GM18873 (cell line): ENCODE measurements around the gene SYDE2.
A peak's percentile ranks its signal among the peaks of the same experiment; 100 is the strongest.
"Not testable (repeated sequence)": the region's sequence is repeated elsewhere in the genome, so short reads cannot be mapped to it uniquely, and the experiment has no call there.

Experiments
- ATAC-seq: cut with Tn5 transposase; IDR thresholded peaks from one replicate; pipeline ENCODE4 v1.9.1; 2021; ENCODE audit warnings: mild to moderate bottlenecking, moderate library complexity, moderate number of reproducible peaks; ENCODE audit not compliant: unreplicated experiment, low FRiP score

The SYDE2 gene

GRCh38 chr1:85172684-85173337, 28.0 kb downstream of the SYDE2 start:
- ATAC-seq = no peak

- no peak for ATAC-seq
Observed at GRCh38 chr1:85171721-85172120, 29.1 kb downstream of the SYDE2 start.

DNA sequence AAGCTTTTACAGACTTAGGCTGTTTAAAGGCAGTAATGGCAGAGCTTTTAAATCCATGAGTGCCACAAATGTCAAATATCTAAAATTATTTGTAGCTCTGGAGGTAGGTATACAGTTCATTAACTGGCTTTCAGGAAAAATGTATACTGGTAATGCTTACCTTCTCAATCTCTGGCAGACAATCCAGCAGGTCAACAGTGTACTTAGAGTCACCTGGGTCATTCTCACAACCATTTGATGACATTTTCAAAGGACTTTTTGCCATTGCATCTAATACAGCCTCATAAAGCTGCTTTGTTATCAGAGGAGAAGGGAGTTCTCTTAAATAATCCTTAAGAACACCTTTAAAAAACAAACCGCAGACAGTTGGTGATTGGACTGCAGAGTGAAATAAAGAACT, 31.9 kb downstream of the SYDE2 start:
- ATAC-seq = no peak

- no peak for ATAC-seq
Observed at GRCh38 chr1:85166351-85166750, 34.5 kb downstream of the SYDE2 start.

- no peak for ATAC-seq
Observed at GRCh38 chr1:85158910-85159309, 41.9 kb downstream of the SYDE2 start.

GRCh38 chr1:85157436-85157835, 43.4 kb downstream of the SYDE2 start:
- ATAC-seq = no peak

DNA sequence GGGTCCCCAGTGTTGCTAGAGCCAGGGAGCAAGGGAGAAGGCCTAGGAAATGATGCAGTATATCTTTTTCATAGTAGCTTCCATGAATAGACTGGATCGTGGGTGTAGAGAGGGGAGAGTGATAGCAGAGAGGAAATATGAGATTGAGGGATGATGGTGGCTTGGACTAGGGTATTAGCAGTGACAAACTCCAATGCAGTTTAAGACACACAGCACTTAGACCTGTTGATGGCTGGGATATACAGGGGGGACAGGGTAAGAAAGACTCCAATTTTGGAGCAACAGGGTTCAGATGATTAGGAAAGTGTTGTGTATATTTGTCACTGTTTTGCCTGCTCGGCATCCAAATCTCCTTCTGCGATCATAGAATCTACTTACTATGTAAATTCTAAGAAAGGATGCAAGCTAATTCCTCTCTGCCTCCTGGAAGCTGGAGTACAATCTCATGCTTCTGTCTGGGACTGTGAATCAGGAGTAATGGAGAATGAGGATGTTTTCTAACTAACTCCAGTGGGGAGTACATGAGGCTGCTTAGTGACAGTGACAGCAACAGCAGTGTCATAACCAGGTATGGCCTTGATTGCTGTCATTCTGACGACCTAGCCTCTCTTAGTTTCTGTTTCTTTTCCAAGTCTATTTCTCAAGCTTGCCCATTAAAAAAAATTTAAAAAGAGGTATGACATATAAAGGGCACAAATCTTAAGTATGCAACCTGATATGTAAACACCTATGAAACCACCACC, 47.5 kb downstream of the SYDE2 start:
- ATAC-seq = peak; percentile 57

DNA sequence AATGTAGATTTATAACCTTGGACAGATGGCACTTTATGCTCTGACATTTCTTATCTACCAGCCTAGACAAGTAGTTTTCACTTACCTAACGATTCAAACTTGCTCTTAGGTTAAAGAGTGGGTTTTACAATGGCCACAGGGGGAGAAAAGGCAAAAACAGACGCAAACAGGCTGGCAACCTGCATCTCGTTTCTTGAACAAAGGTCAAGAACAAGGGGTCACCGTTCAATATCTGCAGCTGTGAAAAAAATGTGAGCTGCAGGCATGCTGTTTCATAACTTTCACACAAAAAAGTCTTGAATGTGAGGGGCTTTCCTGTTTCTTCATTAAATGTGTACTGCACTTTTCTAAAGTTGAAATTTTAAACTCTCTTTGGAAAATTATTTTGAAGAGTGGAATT, 49.4 kb downstream of the SYDE2 start:
- ATAC-seq = no peak

DNA sequence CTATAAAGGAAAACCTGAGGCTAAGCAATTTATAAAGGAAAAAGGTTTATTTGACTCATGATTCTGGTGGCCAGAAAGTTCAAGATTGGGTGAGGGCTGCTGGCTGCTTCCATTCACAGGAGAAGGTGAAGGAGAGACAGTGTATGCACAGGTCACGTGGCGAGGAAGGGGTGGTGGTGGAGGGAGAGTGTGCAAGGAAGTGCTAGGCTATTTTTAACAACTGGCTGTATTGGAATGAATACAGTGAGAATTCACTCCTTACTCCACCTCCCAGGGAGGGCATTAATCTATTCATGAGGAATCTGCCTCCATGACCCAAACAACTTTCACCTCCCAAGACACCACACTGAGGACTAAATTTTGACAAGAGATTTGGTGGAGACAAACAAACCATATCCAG, 51.0 kb downstream of the SYDE2 start:
- no peak for ATAC-seq

- ATAC-seq = peak; percentile 83
Observed at GRCh38 chr1:85148524-85149250, 52.1 kb downstream of the SYDE2 start.

DNA sequence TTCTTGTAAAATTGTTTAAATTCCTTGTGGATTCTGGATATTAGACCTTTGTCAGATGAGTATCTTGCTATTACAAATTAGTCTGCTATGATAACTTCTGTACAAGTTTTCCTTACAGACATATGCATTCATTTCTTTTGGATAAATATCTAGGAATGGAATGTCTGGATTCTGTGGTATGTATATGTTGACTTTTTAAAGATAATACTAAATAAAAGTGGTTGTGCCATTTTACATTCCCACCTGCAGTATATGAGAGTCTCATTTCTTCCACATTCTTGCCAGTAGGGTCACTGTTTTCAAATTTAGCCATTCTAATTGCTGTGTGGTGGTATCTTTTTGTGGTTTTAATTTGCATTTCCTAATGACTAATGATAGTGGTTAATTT, 53.9 kb downstream of the SYDE2 start:
- ATAC-seq = no peak

DNA sequence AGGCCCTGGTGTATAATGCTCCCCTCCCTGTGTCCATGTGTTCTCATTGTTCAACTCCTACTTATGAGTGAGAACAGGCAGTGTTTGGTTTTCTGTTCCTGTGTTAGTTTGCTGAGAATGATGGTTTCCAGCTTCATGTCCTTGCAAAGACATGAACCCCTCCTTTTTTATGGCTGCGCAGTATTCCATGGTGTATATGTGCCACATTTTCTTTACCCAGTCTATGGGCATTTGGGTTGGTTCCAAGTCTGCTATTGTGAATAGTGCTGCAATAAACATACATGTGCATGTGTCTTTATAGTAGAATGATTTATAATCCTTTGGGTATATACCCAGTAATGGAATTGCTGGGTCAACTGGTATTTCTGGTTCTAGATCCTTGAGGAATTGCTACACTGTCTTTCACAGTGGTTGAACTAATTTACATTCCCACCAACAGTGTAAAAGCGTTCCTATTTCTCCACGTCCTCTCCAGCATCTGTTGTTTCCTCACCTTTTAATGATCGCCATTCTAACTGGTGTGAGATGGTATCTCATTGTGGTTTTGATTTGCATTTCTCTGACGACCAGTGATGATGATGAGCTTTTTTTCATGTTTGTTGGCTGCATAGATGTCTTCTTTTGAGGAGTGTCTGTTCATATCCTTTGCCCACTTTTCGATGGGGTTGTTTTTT, 54.4 kb downstream of the SYDE2 start:
- not testable (repeated sequence) for ATAC-seq

DNA sequence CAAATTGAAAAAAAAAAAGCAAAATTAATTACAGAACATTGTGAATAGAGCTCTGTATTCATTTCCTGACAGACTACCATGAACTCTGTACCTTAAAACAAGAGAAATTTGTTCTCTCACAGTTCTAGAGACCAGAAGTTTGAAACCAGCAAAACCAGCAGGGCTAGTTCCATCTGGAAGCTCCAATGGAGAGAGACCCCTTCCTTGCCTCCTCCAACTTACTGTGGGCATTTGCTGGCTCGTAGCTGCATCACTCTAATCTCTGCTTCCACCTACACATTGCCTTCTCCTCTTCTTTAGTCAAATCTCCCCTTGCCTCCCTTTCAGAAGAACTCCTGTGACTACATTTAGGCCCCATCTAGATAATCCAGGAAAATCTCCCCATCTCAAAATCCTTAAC, 56.5 kb downstream of the SYDE2 start:
- ATAC-seq = no peak

GRCh38 chr1:85142753-85143152, 58.1 kb downstream of the SYDE2 start:
- ATAC-seq = no peak

DNA sequence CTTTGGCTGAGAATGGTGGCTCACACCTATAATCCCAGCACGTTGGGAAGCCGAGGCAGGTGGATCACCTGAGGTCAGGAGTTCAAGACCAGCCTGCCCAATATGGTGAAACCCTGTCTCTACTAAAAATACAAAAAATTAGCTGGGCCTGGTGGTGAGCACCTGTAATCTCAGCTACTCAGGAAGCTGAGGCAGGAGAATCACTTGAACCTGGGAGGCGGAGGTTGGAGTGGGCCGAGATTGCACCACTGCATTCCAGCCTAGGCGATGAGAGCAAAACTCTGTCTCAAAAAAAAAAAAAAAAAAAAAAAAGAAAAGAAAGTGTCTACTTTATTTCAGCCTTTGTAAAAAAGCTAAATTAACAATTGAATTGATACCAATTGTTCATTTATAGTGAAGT, 62.4 kb downstream of the SYDE2 start:
- ATAC-seq = not testable (repeated sequence)

DNA sequence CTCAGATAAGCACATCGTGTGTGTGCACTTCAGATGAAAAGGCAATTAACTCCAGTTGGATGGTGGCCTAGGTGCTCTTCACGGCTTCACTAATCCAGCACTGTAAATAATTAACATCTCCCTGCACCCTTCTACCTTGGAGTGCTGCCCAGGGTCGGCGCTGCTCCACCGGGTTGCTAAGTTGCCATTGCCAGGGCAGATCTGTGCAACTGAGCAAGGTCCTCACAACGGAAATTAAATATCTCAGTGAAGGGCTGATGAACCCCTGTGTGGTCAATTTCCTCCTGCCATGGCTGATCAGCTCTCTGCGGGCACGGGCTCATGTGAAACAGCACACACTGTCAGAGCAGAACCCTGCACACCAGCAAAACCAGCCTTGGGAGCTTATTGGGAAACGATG, 63.2 kb downstream of the SYDE2 start:
- ATAC-seq = no peak

- ATAC-seq = no peak
Observed at GRCh38 chr1:85135392-85135798, 65.4 kb downstream of the SYDE2 start.

DNA sequence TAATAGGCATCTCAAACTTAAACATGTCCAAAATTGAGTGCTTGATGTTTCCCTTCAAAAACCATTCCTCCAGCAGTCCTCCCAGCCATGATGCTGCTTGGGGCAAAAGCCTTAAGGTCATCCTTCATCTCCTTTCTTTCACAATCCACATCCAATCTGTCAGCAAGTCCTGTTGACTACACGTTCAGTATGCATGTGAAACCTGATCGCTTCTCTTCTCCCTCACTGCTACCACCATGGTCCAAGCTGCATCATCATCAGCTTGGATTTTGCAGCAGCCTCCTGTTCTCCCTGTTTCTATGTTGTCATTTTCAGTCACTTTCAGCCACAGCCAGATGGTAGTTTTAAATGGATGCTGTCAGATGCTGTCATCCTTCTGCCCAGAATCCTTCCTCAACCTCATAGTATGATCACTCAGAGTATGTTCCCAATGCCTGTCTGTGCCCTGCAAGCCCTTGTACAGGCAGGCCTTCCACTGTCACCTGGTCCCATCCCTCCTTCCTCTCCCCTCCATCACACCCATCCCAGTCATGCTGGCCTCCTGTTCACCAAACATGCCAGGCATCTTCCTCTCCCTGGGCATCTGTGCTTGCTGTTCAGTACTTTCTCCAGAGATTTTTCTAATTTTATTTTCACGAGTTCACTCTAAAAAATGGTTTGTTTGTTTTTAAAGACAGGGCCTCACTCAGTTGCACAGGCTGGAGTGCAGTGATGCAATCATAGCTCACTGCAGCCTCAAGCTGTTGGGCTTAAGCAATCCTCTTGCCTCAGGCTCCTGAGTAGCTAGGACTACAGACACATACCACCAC, 66.0 kb downstream of the SYDE2 start:
- no peak for ATAC-seq

GRCh38 chr1:85133565-85134159, 67.2 kb downstream of the SYDE2 start:
- ATAC-seq = no peak
